DOHH2 (cell line): ENCODE results near the gene EGR2.

ENCODE experiments used
- H3F3A ChIP-seq: fragments of 200-600 bp; sonication (generic), shearing (Covaris generic); 2 replicates; pipeline ENCODE4 v1.6.0; 2016; ENCODE audit warnings: antibody characterized with exemption, mild to moderate bottlenecking; ENCODE audit not compliant: control insufficient read depth, insufficient read depth
- H3K27ac ChIP-seq: fragments of 200-600 bp; sonication (generic); 2 replicates; pipeline ENCODE4 v1.5.1; 2014; ENCODE audit warnings: low read depth, mild to moderate bottlenecking, low read length, moderate library complexity
- H3K27me3 ChIP-seq: fragments of 200-600 bp; sonication (generic); 2 replicates; pipeline ENCODE4 v1.6.1; 2014; ENCODE audit warnings: mild to moderate bottlenecking, low read length, mixed read lengths; ENCODE audit not compliant: control insufficient read depth
- H3K36me3 ChIP-seq: fragments of 200-600 bp; sonication (generic); 2 replicates; pipeline ENCODE4 v1.6.1; 2014; ENCODE audit warnings: mild to moderate bottlenecking, low read length, moderate library complexity, mixed read lengths; ENCODE audit not compliant: control insufficient read depth
- H3K4me1 ChIP-seq: fragments of 200-600 bp; sonication (generic); 2 replicates; pipeline ENCODE4 v1.6.1; 2014; ENCODE audit warnings: mild to moderate bottlenecking, low read length, mixed read lengths; ENCODE audit not compliant: control insufficient read depth
- H3K4me2 ChIP-seq: fragments of 200-600 bp; sonication (generic); 2 replicates; pipeline ENCODE4 v1.6.0; 2014; ENCODE audit warnings: mild to moderate bottlenecking, low read length, moderate library complexity
- H3K4me3 ChIP-seq: fragments of 200-600 bp; sonication (generic); 2 replicates; pipeline ENCODE4 v1.5.1; 2014; ENCODE audit warnings: mild to moderate bottlenecking, low read length, mixed read lengths
- H3K79me2 ChIP-seq: fragments of 200-600 bp; sonication (generic); 2 replicates; pipeline ENCODE4 v1.6.1; 2014; ENCODE audit warnings: mild to moderate bottlenecking, low read length, mixed read lengths; ENCODE audit not compliant: control insufficient read depth
- H3K9me2 ChIP-seq: fragments of 200-600 bp; sonication (generic); replicated peaks from 2 replicates; pipeline ENCODE4 v1.6.1; 2014; ENCODE audit warnings: mild to moderate bottlenecking, low read length, mixed read lengths; ENCODE audit not compliant: control insufficient read depth
- H3K9me3 ChIP-seq: fragments of 200-600 bp; sonication (generic); 2 replicates; pipeline ENCODE4 v1.6.1; 2014; ENCODE audit warnings: antibody characterized with exemption, low read length, mixed read lengths; ENCODE audit not compliant: control insufficient read depth, insufficient read depth
- H4K20me1 ChIP-seq: fragments of 200-600 bp; sonication (generic); 2 replicates; pipeline ENCODE4 v1.6.0; 2014; ENCODE audit warnings: low read depth, mild to moderate bottlenecking, antibody characterized with exemption, low read length, moderate library complexity; ENCODE audit not compliant: control insufficient read depth, insufficient read depth
- EZH2phosphoT487 ChIP-seq: fragments of 200-600 bp; sonication (generic); IDR thresholded peaks from 2 replicates; pipeline ENCODE4 v1.6.1; 2017; ENCODE audit warnings: borderline replicate concordance, mild to moderate bottlenecking, antibody characterized with exemption, low read length, moderate library complexity, mixed read lengths
- TF ChIP-seq, protein P1 (sequence below): fragments of 200-600 bp; sonication (generic); IDR thresholded peaks from one replicate; pipeline ENCODE4 v1.5.1; 2014; ENCODE audit warnings: antibody characterized with exemption, mild to moderate bottlenecking, low read depth, low read length; ENCODE audit not compliant: poor library complexity, severe bottlenecking

Gene EGR2

DNA sequence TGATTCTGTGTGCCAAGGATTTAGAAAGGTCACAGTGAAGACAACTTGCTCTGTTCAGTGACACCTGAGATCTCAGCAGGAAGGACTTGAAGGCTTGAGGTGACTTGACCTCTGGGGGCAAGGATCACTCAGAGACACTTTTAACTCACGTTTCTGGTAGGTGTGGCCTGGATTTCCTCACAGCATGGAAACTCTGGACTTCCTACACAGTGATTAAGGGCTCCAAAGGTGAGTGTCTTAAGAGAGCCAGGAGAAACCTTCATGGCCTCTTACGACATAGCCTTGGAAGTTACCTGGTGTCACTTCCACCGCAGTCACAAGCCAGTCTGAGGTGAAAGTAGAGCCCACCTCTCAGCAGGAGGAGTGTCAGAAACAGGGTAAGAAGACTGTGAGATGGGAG, 49.8 kb downstream of the EGR2 start:
- Histone ChIP-seq H3K79me2 (no peaks in the 10 kb centered on the region), H3K27ac (no peak overlapping the region), H4K20me1 (no peaks in the 10 kb centered on the region), H3K4me1 (peaks cover 5% of the 10 kb centered on the region), H3K4me2 (no peak overlapping the region), H3K9me2 (no peaks in the 10 kb centered on the region), H3F3A (no peaks in the 10 kb centered on the region), H3K36me3 (no peaks in the 10 kb centered on the region), H3K4me3 (no peak overlapping the region), H3K9me3 (no peaks in the 10 kb centered on the region), H3K27me3 (no peaks in the 10 kb centered on the region)
- no peak for TF ChIP-seq EZH2phosphoT487
- TF ChIP-seq, protein P1, sequence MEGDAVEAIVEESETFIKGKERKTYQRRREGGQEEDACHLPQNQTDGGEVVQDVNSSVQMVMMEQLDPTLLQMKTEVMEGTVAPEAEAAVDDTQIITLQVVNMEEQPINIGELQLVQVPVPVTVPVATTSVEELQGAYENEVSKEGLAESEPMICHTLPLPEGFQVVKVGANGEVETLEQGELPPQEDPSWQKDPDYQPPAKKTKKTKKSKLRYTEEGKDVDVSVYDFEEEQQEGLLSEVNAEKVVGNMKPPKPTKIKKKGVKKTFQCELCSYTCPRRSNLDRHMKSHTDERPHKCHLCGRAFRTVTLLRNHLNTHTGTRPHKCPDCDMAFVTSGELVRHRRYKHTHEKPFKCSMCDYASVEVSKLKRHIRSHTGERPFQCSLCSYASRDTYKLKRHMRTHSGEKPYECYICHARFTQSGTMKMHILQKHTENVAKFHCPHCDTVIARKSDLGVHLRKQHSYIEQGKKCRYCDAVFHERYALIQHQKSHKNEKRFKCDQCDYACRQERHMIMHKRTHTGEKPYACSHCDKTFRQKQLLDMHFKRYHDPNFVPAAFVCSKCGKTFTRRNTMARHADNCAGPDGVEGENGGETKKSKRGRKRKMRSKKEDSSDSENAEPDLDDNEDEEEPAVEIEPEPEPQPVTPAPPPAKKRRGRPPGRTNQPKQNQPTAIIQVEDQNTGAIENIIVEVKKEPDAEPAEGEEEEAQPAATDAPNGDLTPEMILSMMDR, result no peak

DNA sequence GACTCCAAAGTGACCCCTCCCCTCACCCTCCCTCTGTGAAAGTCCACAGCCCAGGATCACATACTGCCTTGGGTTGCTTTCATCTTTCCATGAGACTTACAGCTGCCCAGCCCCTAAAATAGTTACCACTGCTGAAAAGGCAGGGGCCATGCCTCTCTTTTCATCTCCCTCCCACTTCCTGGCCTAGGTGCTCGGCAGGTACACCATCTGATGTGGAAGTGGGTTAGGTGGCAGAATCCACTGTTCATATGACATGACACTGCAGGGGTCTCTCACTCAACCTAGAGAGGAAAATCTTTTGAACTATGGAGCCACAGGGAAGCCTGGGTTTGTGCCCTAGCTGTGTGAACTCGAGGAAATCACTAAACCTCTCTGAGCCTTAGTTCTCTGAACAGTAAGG, 50.4 kb downstream of the EGR2 start:
- TF ChIP-seq, protein P1, result no peak
- no peak for TF ChIP-seq EZH2phosphoT487
- H3K27me3 ChIP-seq, result no peaks in the 10 kb centered on the region

DNA sequence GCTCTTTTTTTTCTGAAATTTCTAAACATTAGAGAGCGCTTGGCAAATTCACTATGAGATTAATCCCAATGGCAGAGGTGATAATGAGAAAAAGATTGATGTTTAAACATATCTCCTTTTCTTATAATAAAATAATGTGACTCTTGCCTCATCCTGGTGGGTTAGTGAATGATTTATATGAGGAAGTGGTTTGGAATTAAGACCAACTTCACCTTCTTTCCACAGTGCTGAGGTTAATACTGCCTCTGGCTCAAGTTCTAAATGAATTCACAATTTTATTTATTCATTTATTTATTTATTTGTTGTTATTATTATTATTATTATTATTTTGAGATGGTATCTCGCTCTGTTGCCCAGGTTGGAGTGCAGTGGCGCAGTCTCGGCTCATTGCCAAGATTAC, 52.2 kb downstream of the EGR2 start:
- Histone ChIP-seq H3K79me2 (no peaks in the 10 kb centered on the region), H3K27ac (no peak overlapping the region)

More for the DNA sequence above, 50.4 kb downstream of the EGR2 start:
- Histone ChIP-seq H3K27ac (no peak overlapping the region), H4K20me1 (no peaks in the 10 kb centered on the region), H3K79me2 (no peaks in the 10 kb centered on the region), H3K4me3 (no peak overlapping the region), H3K9me3 (no peaks in the 10 kb centered on the region), H3K9me2 (no peaks in the 10 kb centered on the region), H3K4me1 (peaks cover 9% of the 10 kb centered on the region), H3F3A (no peaks in the 10 kb centered on the region), H3K4me2 (no peak overlapping the region), H3K36me3 (no peaks in the 10 kb centered on the region)

More for the DNA sequence above, 52.2 kb downstream of the EGR2 start:
- Histone ChIP-seq H3K9me3 (no peaks in the 10 kb centered on the region), H3K4me3 (no peak overlapping the region), H3K4me2 (no peak overlapping the region), H3K4me1 (peaks cover 11% of the 10 kb centered on the region; the same call in 1 of the 2 replicates), H3K27me3 (no peaks in the 10 kb centered on the region), H3K9me2 (no peaks in the 10 kb centered on the region), H3K36me3 (no peaks in the 10 kb centered on the region), H3F3A (no peaks in the 10 kb centered on the region), H4K20me1 (no peaks in the 10 kb centered on the region)
- TF ChIP-seq, protein P1, result no peak
- TF ChIP-seq EZH2phosphoT487, result no peak
